ENCODE data around the gene ZSWIM6. TPM values are rescaled to one million over a fixed set of nuclear protein-coding genes. Genes with fewer than 3 reads are reported as not detected.
A peak's percentile ranks its signal among the peaks of the same experiment; 100 is the strongest.

Gene ZSWIM6
- polyA plus RNA-seq, 1 donor = 34.3 TPM

DNA sequence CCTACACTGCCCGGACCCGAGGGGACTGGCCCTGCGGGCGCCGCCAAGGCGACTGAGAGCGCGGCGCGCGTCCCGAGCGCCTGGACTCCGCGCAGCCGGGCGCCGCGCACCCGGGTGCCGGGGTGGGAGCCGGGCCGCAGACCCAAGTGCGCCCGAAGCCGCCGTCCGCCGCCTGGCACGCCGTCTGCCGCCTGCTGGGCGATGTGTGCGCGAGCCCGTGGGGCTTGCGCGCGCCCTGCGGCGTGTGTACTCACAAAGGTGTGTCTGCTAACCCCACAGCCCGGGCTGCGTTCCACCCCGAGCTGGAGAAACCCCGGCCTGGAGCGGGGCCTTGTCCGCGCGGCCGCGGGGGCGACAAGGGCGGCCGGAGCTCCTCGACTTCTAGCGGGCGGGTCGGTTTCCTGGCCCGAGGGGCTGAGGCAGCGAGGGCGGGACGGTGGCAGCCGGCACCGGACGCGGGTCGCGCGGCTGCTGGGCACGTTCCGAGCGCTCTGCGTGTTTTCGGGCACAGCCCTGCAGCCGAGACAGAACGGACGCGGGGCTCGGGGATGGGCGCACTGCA is 1.1 kb upstream of the ZSWIM6 start:
- DNase-seq = peak; percentile 69

DNA sequence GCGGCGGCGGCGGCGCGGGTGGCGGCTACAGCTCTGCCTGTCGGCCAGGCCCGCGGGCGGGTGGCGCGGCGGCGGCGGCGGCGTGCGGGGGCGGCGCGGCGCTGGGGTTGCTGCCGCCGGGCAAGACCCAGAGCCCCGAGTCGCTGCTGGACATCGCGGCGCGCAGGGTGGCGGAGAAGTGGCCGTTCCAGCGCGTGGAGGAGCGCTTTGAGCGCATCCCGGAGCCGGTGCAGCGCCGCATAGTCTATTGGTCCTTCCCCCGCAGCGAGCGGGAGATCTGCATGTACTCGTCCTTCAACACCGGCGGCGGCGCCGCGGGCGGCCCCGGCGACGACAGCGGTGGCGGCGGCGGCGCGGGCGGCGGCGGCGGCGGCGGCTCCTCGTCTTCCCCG is 296 bp downstream of the ZSWIM6 start:
- peak; percentile 15 for DNase-seq

DNA sequence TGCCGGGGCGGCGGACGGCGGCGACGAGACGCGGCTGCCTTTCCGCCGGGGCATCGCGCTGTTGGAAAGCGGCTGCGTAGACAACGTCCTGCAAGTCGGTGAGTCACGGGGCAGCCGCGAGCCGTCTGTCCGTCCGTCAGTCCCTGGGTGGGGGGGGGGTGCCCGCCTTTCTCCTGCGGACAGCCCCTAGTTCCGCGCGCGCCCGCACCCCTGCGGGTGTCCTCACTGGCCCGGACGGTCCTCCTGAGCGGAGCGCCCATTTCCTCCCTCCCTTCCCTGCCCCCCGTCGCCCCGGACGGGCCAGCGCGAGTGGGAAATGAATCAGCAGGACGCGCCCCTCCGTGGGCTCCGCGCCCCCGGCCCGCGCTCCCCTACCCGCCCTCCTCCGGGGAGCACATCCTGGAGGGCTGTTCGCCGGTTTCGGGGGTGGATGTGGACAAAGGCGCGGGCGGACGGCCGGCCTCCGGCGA is 828 bp downstream of the ZSWIM6 start:
- DNase-seq = peak; percentile 17

- peak; percentile 47 for DNase-seq
Measured at GRCh38 chr5:61333321-61333953, 1.4 kb downstream of the ZSWIM6 start.

- DNase-seq = peak; percentile 25
Measured at GRCh38 chr5:61333954-61334867, 2.2 kb downstream of the ZSWIM6 start.

- DNase-seq = peak; percentile 84
Measured at GRCh38 chr5:61334868-61335615, 3.0 kb downstream of the ZSWIM6 start.

DNA sequence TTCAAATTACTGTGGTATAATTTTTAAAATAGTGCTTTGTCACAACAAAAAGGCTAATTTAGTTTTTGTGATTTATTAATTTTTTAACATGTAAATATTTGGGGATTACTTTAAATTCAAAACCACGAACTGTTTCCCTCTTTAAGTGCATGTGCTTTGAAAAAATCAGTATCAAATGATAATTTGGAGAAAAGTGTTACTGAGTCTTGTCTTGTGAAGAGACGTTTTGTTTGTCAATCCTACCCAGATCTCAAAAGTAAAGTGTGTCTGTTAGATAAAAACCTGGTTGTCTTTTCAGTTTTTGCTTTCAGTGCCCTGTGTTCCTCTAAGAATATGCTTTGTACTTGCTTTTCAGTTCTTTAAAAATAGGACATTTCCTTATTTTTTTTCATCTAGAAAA is 7.7 kb downstream of the ZSWIM6 start:
- DNase-seq = no peak

GRCh38 chr5:61340775-61341361 is 8.8 kb downstream of the ZSWIM6 start:
- DNase-seq = no peak

- no peak for DNase-seq
Measured at GRCh38 chr5:61342071-61342501, 10.0 kb downstream of the ZSWIM6 start.

- peak; percentile 27 for DNase-seq
Measured at GRCh38 chr5:61344187-61344944, 12.3 kb downstream of the ZSWIM6 start.

DNA sequence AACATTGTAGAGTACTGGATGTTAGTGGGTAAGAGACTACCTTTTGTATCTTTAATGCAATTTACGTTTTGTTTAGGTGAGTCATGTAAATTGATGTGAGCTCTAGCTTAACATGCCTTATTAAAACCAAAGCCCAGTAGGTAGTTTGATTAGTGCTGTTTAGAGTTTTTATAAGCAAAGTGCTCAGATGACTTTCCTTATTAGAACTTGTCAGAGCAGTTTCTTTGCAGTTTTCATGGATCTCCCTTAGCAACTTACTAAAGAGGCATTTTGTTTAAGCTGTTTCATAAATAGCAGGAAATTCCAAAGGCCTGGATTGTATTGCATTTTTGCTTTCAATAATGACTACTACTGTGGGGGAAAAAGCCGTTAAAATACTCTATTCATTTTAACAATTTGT is 14.5 kb downstream of the ZSWIM6 start:
- DNase-seq = no peak

- no peak for DNase-seq
Measured at GRCh38 chr5:61347080-61347479, 15.0 kb downstream of the ZSWIM6 start.

DNA sequence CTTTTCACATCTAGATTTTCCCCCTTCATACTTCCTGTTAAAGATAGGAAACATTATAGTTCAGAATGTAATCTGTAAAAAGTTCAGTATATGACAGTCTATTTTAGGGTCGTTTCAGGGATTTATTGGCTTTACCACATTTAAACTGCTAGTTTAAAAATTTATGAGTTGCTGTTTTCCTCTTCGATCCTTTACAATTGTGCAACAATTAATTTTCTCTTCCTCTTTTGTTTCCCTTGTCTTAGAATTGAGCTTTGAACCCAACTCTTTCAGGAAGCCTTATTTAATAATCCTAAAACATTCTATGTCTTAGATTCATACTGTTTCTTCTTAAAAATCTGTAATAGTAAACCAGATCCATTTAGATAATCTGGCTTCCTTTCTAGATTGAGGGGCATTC is 16.4 kb downstream of the ZSWIM6 start:
- no peak for DNase-seq

- DNase-seq = no peak
Measured at GRCh38 chr5:61349935-61350334, 17.9 kb downstream of the ZSWIM6 start.

GRCh38 chr5:61350535-61350934 is 18.5 kb downstream of the ZSWIM6 start:
- no peak for DNase-seq

- DNase-seq = no peak
Measured at GRCh38 chr5:61351733-61352132, 19.7 kb downstream of the ZSWIM6 start.

DNA sequence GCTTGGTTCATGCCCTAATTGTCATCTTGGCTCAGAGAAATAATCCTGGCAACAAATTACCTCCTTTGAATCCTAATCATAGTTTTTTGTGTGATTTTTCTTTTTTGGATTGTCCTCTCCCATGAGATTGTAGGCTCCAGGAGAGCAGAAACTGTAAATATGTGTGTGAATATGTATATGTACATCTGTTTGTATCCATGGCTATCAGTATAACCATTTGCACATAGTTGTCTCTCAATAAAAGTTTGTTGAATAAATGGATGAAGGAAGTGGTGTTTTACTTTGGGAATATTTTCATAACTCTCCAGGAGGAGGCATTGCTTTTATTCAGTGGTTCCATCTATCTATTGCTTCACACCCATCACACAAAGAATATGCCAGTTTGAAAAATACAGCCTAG is 20.1 kb downstream of the ZSWIM6 start:
- no peak for DNase-seq

DNA sequence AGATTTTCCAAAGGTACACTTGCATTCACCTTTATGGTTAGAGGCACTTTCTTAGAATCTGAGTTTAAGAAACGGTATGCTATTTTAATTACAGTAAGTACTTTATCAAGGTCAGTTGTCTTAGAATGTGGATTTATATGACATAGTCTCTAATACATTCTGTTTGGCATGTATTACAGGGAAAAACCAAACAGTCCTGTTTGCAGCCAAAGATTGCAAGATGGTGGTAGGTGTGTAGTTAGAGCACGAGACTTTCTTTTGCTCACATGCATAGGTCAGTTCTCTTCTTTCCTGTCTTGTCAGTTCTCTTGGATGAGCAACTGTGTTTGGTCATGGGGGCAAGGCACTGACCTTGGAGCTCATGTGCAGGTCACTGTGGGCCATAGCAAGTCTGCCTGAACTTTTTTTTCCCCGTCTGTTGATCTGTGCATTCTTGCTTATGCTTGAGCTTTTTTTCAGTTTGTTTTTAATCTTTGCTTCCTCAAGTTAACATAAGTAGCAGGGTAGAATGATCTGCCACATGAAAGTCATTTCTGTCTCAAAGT is 20.6 kb downstream of the ZSWIM6 start:
- no peak for DNase-seq

GRCh38 chr5:61353293-61353692 is 21.2 kb downstream of the ZSWIM6 start:
- DNase-seq = no peak

DNA sequence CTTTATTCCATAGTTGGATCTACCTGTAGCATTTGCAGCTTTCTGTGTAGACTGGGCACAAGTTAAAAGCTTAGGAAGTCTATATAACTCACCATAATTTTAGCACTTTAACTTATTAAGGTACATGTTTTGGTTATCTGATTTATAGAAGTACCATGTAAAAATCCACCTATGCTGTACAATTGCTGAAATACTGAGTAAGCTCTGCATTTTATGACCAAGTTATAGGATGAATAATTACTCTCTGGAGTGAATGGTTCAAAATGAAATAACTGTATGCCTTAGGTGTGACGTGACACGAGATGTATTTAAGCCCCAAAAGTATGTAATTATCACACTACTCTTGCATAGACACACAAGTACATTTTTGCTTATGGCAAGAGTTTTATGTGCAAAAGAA is 22.1 kb downstream of the ZSWIM6 start:
- DNase-seq = no peak

GRCh38 chr5:61357745-61358144 is 25.7 kb downstream of the ZSWIM6 start:
- no peak for DNase-seq
